ENCODE results near the gene SLIT1.

GRCh38 chr10:97180986-97181385 lies 4.8 kb downstream of the SLIT1 start:
- TF ChIP-seq, protein P1, sequence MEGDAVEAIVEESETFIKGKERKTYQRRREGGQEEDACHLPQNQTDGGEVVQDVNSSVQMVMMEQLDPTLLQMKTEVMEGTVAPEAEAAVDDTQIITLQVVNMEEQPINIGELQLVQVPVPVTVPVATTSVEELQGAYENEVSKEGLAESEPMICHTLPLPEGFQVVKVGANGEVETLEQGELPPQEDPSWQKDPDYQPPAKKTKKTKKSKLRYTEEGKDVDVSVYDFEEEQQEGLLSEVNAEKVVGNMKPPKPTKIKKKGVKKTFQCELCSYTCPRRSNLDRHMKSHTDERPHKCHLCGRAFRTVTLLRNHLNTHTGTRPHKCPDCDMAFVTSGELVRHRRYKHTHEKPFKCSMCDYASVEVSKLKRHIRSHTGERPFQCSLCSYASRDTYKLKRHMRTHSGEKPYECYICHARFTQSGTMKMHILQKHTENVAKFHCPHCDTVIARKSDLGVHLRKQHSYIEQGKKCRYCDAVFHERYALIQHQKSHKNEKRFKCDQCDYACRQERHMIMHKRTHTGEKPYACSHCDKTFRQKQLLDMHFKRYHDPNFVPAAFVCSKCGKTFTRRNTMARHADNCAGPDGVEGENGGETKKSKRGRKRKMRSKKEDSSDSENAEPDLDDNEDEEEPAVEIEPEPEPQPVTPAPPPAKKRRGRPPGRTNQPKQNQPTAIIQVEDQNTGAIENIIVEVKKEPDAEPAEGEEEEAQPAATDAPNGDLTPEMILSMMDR (IDR thresholded peaks at IDR 0.05), result no peak
- no peak for TF ChIP-seq POLR2A (IDR thresholded peaks at IDR 0.05)

Data from body of pancreas (tissue), 4 donors.